ENCODE data around the gene APOB.

The APOB gene

GRCh38 chr2:20972792-20973565 lies 70.9 kb downstream of the APOB start:
- no peak for DNase-seq

- DNase-seq = no peak
These were observed 71.8 kb downstream of the APOB start for GRCh38 chr2:20972110-20972509.

- DNase-seq = no peak
These were observed 73.8 kb downstream of the APOB start for GRCh38 chr2:20970068-20970467.

GRCh38 chr2:20966061-20966595 lies 77.7 kb downstream of the APOB start:
- no peak for DNase-seq

GRCh38 chr2:20965221-20965620 lies 78.7 kb downstream of the APOB start:
- no peak for DNase-seq

GRCh38 chr2:20963867-20964266 lies 80.0 kb downstream of the APOB start:
- DNase-seq = no peak

GRCh38 chr2:20962939-20963557 lies 80.8 kb downstream of the APOB start:
- DNase-seq = peak; percentile 18

- DNase-seq = no peak
These were observed 82.0 kb downstream of the APOB start for GRCh38 chr2:20961858-20962257.

- DNase-seq = no peak
These were observed 83.9 kb downstream of the APOB start for GRCh38 chr2:20960003-20960402.

GRCh38 chr2:20959252-20959651 lies 84.6 kb downstream of the APOB start:
- DNase-seq = no peak

- no peak for DNase-seq
These were observed 85.9 kb downstream of the APOB start for GRCh38 chr2:20957788-20958525.

GRCh38 chr2:20955277-20956026 lies 88.4 kb downstream of the APOB start:
- DNase-seq = no peak

GRCh38 chr2:20953146-20953824 lies 90.6 kb downstream of the APOB start:
- DNase-seq = no peak
